Heart right ventricle (tissue), 16 donors: ENCODE measurements around the gene GTF2A1L. TPM values are rescaled to one million over a fixed set of nuclear protein-coding genes. Genes with fewer than 3 reads are reported as not detected.

ENCODE experiments used
- ATAC-seq, 8 donors: fragments of 200-7000 bp; cut with Tn5 transposase; one replicate each; pipeline ENCODE4 v1.9.1; 2020; ENCODE audit warnings: mild to moderate bottlenecking in 8 of 8, moderate library complexity in 8 of 8, moderate number of reproducible peaks in 1 of 8
- DNase-seq, 2 donors: peaks; one replicate each; pipeline ENCODE4 v3.0.0-alpha.2; 2020
- H3K27ac ChIP-seq, 10 donors: fragments of 200-600 bp; sonication (generic) in 2 of 10; one replicate each; pipeline versions ENCODE4 v1.5.0 to v1.8.0; 2020 to 2022; ENCODE audit warnings: mild to moderate bottlenecking in 3 of 10
- H3K27me3 ChIP-seq, 7 donors: fragments of 200-600 bp; one replicate each; pipeline ENCODE4 v1.8.0; 2021 to 2022; ENCODE audit warnings: mild to moderate bottlenecking in 2 of 7
- H3K36me3 ChIP-seq, 9 donors: fragments of 200-600 bp; sonication (generic) in 1 of 9; one replicate each; pipeline versions ENCODE4 v1.5.0 to v1.8.0; 2020 to 2022; ENCODE audit warnings: mild to moderate bottlenecking in 2 of 9
- H3K4me1 ChIP-seq, 9 donors: fragments of 200-600 bp; sonication (generic) in 1 of 9; one replicate each; pipeline versions ENCODE4 v1.5.0 to v1.8.0; 2020 to 2022; ENCODE audit warnings: mild to moderate bottlenecking in 4 of 9
- H3K4me3 ChIP-seq, 10 donors: fragments of 200-600 bp; sonication (generic) in 2 of 10; one replicate each; pipeline versions ENCODE4 v1.5.0 to v1.8.0; 2020 to 2022; ENCODE audit warnings: mild to moderate bottlenecking in 7 of 10, moderate library complexity in 2 of 10
- H3K9me3 ChIP-seq, 11 donors: fragments of 200-600 bp in 10 of 11; sonication (generic) in 2 of 11; one replicate each; pipeline versions ENCODE4 v1.5.0 to v1.8.0; 2013 to 2022; ENCODE audit warnings: mild to moderate bottlenecking in 2 of 11, control low read depth in 1 of 11, moderate library complexity in 1 of 11
- CTCF ChIP-seq, 9 donors: fragments of 200-600 bp; sonication (generic) in 2 of 9; IDR thresholded peaks; one replicate each; pipeline versions ENCODE4 v1.5.0 to v1.8.0; 2021 to 2022; ENCODE audit warnings: antibody characterized with exemption in 9 of 9, mild to moderate bottlenecking in 5 of 9, moderate library complexity in 1 of 9
- WGBS, 2 donors: extraction: QIAGEN DNeasy Blood & Tissue Kit; methylation state at CpG; one replicate each; pipeline ENCODE4 v1.1.7; 2013; ENCODE audit warnings: inconsistent platforms in 1 of 2; 5-methylcytosine and 5-hydroxymethylcytosine counted together
- intact Hi-C, 10 donors: fragments of 100-400 bp; cut with DNase I; formaldehyde crosslinking; loops; one replicate each; pipeline versions ENCODE4 v1.11.1 to v1.14.2; 2022
- polyA plus RNA-seq, 2 donors: library from polyadenylated mRNA; stranded (reverse); fragments of 200-250 nt; gene quantifications; one replicate each; pipeline ENCODE4 v1.2.3, GENCODE V29; 2013
- total RNA-seq, 10 donors: library from RNA; stranded (reverse); fragmentation: NEBNext Ultra II Directional in 3 of 10; extraction: Animal tissue kit (Norgen Biotek cat#: 25700) in 3 of 10; gene quantifications; one replicate each; pipeline versions ENCODE4 v1.2.1 to v1.2.4, GENCODE V29; 2021 to 2023
- donor health status: Arrhythmogenic right ventricular cardiomyopathy.
- donor health status: ischemic (EF 13 %, LVEDD 7.1; RV severe dilation, severe dysfunction).
- donor health status: healthy with polysubstance abuse.
- donor health status: DM: no; HTN: yes; CAD: no.
- donor health status: DM: no; HTN: no; CAD: no.
- donor health status: ischemic (EF 25% LVEDD 6.9; RV normal size, moderate dysfunction).
- donor health status: ischemic (EF 25% LVEDD 5.7; RV mildly dilated, moderate dysfunction).
- donor health status: healthy.
- donor health status: DM: yes; HTN: yes; CAD: no.
- donor health status: Ischemic cardiomyopathy.
- donor health status: ischemic (EF 35%, LVEDD 5.7; RV mildly dilated, moderate dysfunction).
- donor health status: nonischemic (EF 11% LVEDD 7.7; RV severe dilation, severe dysfunction).
- donor health status: DM: yes; HTN: yes; CAD: no.
- donor health status: PGD.
- donor health status: ischemic (EF 29% LVEDD 5.4; RV normal size, mild dysfunction).
- donor health status: nonischemic (EF 23%, LVEDD 6.1; RV moderate dilation, normal function).

GTF2A1L gene
- total and polyA plus RNA-seq, 12 donors: 0.22 to 0.43 TPM; not detected in 10

GRCh38 chr2:48693066-48693465, 75.4 kb downstream of the GTF2A1L start:
- TF ChIP-seq CTCF (IDR thresholded peaks at IDR 0.05): no peak
- H3K27ac ChIP-seq: no peak overlapping the region

GRCh38 chr2:48693645-48694044, 76.0 kb downstream of the GTF2A1L start:
- Histone ChIP-seq H3K27ac (no peak overlapping the region), H3K27me3 (no peaks in the 10 kb centered on the region), H3K4me3 (no peak overlapping the region), H3K36me3 (no peaks in the 10 kb centered on the region), H3K9me3 (no peaks in the 10 kb centered on the region), H3K4me1 (peaks cover 0 to 8% (median 0%) of the 10 kb centered on the region in 9 donors)
- intact Hi-C loops: no loop called here
- DNase-seq (no peak), ATAC-seq (no peak)
- 49 to 57% methylated on average over 3 of the region's 3 CpGs for WGBS, 2 donors
- no peak for TF ChIP-seq CTCF (IDR thresholded peaks at IDR 0.05)

More at GRCh38 chr2:48693066-48693465, 75.4 kb downstream of the GTF2A1L start:
- Histone ChIP-seq H3K27me3 (no peaks in the 10 kb centered on the region), H3K36me3 (no peaks in the 10 kb centered on the region), H3K9me3 (no peaks in the 10 kb centered on the region), H3K4me3 (no peak overlapping the region), H3K4me1 (peaks cover 0 to 8% (median 0%) of the 10 kb centered on the region in 9 donors)
- WGBS, 2 donors: 84 to 86% methylated on average over 4 of the region's 4 CpGs
- intact Hi-C loops: no loop called here
- ATAC-seq (no peak), DNase-seq (no peak)

DNA sequence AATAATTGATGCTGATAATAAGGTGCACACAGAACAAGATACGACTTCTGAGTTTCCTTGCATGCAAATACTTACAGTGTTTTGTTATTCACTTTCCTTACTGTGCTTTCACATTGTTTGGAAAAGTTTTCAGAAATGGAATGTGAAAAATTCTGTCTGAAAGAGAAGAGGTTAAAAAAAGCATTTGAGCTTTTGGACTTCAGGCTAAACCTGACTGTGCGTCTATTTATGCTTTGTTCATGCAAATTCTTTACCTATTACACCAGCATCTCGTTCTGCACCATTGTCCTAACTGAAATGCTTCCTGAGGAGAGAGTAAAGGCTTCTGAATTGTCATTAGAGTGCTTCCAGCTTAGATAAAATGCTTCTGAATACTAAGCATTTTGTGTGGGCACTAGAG, 76.5 kb downstream of the GTF2A1L start:
- 34 to 35% methylated on average over 3 of the region's 3 CpGs for WGBS, 2 donors
- Histone ChIP-seq H3K36me3 (no peaks in the 10 kb centered on the region), H3K9me3 (no peaks in the 10 kb centered on the region), H3K27me3 (no peaks in the 10 kb centered on the region), H3K4me1 (peaks cover 0 to 8% (median 0%) of the 10 kb centered on the region in 9 donors), H3K27ac (no peak overlapping the region), H3K4me3 (no peak overlapping the region)
- no peak for ATAC-seq
- intact Hi-C loops: no loop called here
- no peak for DNase-seq
- no peak for TF ChIP-seq CTCF (IDR thresholded peaks at IDR 0.05)

GRCh38 chr2:48695991-48696390, 78.3 kb downstream of the GTF2A1L start:
- Histone ChIP-seq H3K27ac (no peak overlapping the region), H3K4me3 (no peak overlapping the region), H3K4me1 (peaks cover 0 to 8% (median 0%) of the 10 kb centered on the region in 9 donors), H3K27me3 (no peaks in the 10 kb centered on the region), H3K9me3 (no peaks in the 10 kb centered on the region), H3K36me3 (no peaks in the 10 kb centered on the region)
- TF ChIP-seq CTCF (IDR thresholded peaks at IDR 0.05): no peak
- intact Hi-C loops: no loop called here
- ATAC-seq: no peak
- no peak for DNase-seq
